Activated B cell treated with CpG ODN at 0.5 μM for 24 hours (primary cell): Measurements from ENCODE around the gene CLASP1. TPM values are rescaled to one million over a fixed set of nuclear protein-coding genes. Genes with fewer than 3 reads are reported as not detected.

Experiments
- ATAC-seq: fragments of 200-7000 bp; cut with Tn5 transposase; one replicate; pipeline ENCODE4 v1.10.0; 2021; ENCODE audit warnings: low read depth, mild to moderate bottlenecking, moderate library complexity
- CTCF ChIA-PET: fragments of 350-600 bp; sonication (Branson Sonifier 250); formaldehyde crosslinking; loops from one replicate; lab custom pipeline; 2021; ENCODE audit warnings: antibody characterized with exemption; lab: Charles Lee
- POLR2A ChIA-PET: fragments of 350-600 bp; sonication (Branson Sonifier 250); formaldehyde crosslinking; loops from one replicate; lab custom pipeline; 2021; ENCODE audit warnings: antibody characterized with exemption; lab: Charles Lee
- DNase-seq: peaks from one replicate; pipeline ENCODE4 v3.0.0; 2022
- H3K27ac Mint-ChIP-seq: one replicate; pipeline ENCODE4 v1.8.0; 2020; ENCODE audit warnings: mixed read lengths
- H3K27me3 Mint-ChIP-seq: one replicate; pipeline ENCODE4 v1.8.0; 2021; ENCODE audit warnings: mixed read lengths
- H3K36me3 Mint-ChIP-seq: one replicate; pipeline ENCODE4 v1.8.0; 2021; ENCODE audit warnings: low read depth, mixed read lengths
- H3K4me1 Mint-ChIP-seq: one replicate; pipeline ENCODE4 v1.8.0; 2021; ENCODE audit warnings: mixed read lengths
- H3K4me3 Mint-ChIP-seq: one replicate; pipeline ENCODE4 v1.8.0; 2020; ENCODE audit warnings: mild to moderate bottlenecking, mixed read lengths
- H3K9me3 Mint-ChIP-seq: one replicate; pipeline ENCODE4 v1.8.0; 2020; ENCODE audit warnings: mixed read lengths
- CTCF ChIP-seq: fragments of 200-600 bp; IDR thresholded peaks from one replicate; pipeline ENCODE4 v1.8.0; 2022; ENCODE audit warnings: antibody characterized with exemption, mild to moderate bottlenecking
- intact Hi-C: fragments of 100-400 bp; cut with micrococcal nuclease; formaldehyde crosslinking; loops from one replicate; pipeline ENCODE4 v1.15.1; 2024
- total RNA-seq: library from RNA; stranded (reverse); gene quantifications from 2 replicates; pipeline ENCODE4 v1.2.3, GENCODE V29; 2022

The CLASP1 gene
- total RNA-seq, 1 donor from 2014 or later: 65.0 TPM

DNA sequence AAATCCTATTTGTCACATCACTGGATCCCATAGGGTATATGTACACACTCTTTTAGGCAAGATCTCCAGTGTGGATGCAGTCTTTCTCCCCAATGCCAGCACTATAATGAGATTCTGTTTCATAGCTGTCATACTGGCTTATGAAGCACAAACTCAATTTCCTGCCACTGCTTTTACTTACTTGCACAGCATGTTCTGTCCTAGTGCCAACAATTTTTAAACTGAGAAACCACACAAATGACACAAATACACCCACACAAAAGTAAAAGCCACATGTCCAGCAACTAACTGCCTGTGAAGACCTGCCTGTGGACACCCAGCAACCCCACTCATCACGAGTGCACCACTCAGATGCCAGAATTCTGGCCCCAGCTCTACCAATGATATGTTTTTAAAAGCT lies 148.2 kb downstream of the CLASP1 start:
- CTCF ChIA-PET: no interaction called here
- DNase-seq (no peak), ATAC-seq (no peak)
- H3K4me1 Mint-ChIP-seq: no peaks in the 10 kb centered on the region
- POLR2A ChIA-PET: no interaction called here
- peaks cover 5% of the 10 kb centered on the region for H3K9me3 Mint-ChIP-seq
- TF ChIP-seq CTCF: no peak
- H3K4me3 Mint-ChIP-seq: no peak overlapping the region
- peaks cover 75% of the 10 kb centered on the region for H3K36me3 Mint-ChIP-seq
- H3K27ac Mint-ChIP-seq: no peak overlapping the region
- no peaks in the 10 kb centered on the region for H3K27me3 Mint-ChIP-seq
- intact Hi-C loops: no loop called here

- DNase-seq (no peak), ATAC-seq (no peak)
- H3K36me3 Mint-ChIP-seq: peaks cover 72% of the 10 kb centered on the region
- intact Hi-C loops: no loop called here
- peaks cover 5% of the 10 kb centered on the region for H3K9me3 Mint-ChIP-seq
- CTCF ChIA-PET: no interaction called here
- no peak overlapping the region for H3K27ac Mint-ChIP-seq
- TF ChIP-seq CTCF: no peak
- POLR2A ChIA-PET: no interaction called here
- H3K4me3 Mint-ChIP-seq: no peak overlapping the region
- peaks cover 5% of the 10 kb centered on the region for H3K4me1 Mint-ChIP-seq
- no peaks in the 10 kb centered on the region for H3K27me3 Mint-ChIP-seq
Measured at GRCh38 chr2:121498731-121499130, 150.5 kb downstream of the CLASP1 start.

GRCh38 chr2:121492409-121492808 lies 156.9 kb downstream of the CLASP1 start:
- ChIA-PET CTCF (no interaction called here), POLR2A (no interaction called here)
- Mint-ChIP-seq H3K4me3 (no peak overlapping the region), H3K36me3 (peaks cover 41% of the 10 kb centered on the region), H3K4me1 (peaks cover 27% of the 10 kb centered on the region), H3K27ac (no peak overlapping the region), H3K9me3 (no peaks in the 10 kb centered on the region), H3K27me3 (no peaks in the 10 kb centered on the region)
- no peak for TF ChIP-seq CTCF
- ATAC-seq: no peak
- intact Hi-C loops: no loop called here
- no peak for DNase-seq

DNA sequence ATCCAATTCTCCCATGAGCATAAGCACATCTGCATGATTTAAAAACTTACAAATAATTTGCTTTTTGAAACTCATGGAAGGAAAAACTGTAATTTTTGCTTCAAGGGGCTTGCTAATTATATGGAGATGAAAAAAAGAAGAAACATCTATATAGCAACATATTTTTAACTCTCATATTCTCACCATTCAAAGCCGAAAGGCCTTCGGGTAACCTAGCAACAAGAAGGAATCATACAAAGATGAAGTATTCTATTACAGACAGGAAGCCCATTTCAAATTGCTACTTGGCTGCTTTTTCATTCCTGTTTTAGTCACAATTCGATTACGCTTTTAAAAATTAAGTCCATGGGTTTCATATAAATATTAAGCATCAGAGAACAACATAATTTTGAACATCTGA lies 157.7 kb downstream of the CLASP1 start:
- TF ChIP-seq CTCF: no peak
- no peak overlapping the region for H3K4me3 Mint-ChIP-seq
- DNase-seq (no peak), ATAC-seq (no peak)
- ChIA-PET POLR2A (no interaction called here), CTCF (no interaction called here)
- no peaks in the 10 kb centered on the region for H3K27me3 Mint-ChIP-seq
- no peaks in the 10 kb centered on the region for H3K9me3 Mint-ChIP-seq
- intact Hi-C loops: no loop called here
- H3K4me1 Mint-ChIP-seq: peaks cover 27% of the 10 kb centered on the region
- H3K27ac Mint-ChIP-seq: no peak overlapping the region
- peaks cover 34% of the 10 kb centered on the region for H3K36me3 Mint-ChIP-seq

- intact Hi-C loops: no loop called here
- Mint-ChIP-seq H3K36me3 (peaks cover 25% of the 10 kb centered on the region), H3K27me3 (no peaks in the 10 kb centered on the region), H3K27ac (no peak overlapping the region), H3K4me3 (no peak overlapping the region), H3K9me3 (no peaks in the 10 kb centered on the region), H3K4me1 (peaks cover 27% of the 10 kb centered on the region)
- ChIA-PET CTCF (no interaction called here), POLR2A (no interaction called here)
- DNase-seq: no peak
- ATAC-seq: no peak
- no peak for TF ChIP-seq CTCF
Measured at GRCh38 chr2:121490584-121491133, 158.6 kb downstream of the CLASP1 start.
